Measurements from ENCODE around the gene S100A5.
"Not testable (repeated sequence)": the region's sequence is repeated elsewhere in the genome, so short reads cannot be mapped to it uniquely, and the experiment has no call there.

Gene S100A5

DNA sequence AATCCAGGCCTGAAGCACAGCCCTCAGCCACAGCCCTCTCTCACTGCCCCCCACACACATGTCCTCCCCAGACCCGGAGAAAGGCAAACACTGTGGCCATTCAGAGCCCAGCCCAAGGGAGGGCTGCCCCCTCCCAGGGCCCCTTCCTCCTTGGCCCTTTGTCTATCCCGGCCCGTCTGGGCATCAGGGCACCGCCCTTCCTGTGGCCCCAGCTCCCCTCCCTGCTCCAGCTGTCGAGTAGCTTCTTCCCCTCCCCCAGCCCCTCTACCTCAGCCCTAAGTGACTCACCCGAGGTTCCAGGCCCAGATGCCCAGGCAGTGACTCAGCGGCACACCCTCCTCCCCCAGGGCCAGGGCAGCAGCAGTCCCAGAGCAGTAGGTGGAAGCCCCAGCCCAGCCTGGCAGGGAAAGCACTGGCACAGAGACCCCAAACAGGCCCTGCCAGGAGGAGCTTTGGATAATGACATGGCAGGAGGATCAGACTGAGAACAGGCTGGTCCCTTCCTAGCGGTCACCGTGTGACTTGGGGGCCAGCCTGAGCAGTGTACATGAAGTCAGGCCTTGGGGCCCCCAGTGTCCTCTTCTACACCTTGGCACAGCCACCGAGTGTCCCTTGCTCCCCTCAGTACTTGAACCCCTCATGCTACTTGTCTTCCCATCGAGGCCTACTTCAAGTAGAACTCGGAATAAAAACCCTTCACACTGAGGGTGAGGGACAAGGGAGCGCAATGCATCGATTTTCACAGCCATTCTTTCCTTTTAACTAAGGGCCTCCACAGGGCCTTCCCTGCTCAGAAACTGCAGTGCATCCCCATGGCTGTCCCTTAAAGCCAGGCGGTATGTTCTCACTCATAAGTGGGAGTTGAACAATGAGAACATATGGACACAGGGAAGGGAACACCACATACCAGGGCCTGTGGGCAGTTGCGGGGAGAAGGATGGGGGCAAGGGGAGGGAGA lies 26.0 kb upstream of the S100A5 start:
- DNase-seq (ENCODE audit: low read depth in 2 of 2) = peak; percentile 65 to 81

DNA sequence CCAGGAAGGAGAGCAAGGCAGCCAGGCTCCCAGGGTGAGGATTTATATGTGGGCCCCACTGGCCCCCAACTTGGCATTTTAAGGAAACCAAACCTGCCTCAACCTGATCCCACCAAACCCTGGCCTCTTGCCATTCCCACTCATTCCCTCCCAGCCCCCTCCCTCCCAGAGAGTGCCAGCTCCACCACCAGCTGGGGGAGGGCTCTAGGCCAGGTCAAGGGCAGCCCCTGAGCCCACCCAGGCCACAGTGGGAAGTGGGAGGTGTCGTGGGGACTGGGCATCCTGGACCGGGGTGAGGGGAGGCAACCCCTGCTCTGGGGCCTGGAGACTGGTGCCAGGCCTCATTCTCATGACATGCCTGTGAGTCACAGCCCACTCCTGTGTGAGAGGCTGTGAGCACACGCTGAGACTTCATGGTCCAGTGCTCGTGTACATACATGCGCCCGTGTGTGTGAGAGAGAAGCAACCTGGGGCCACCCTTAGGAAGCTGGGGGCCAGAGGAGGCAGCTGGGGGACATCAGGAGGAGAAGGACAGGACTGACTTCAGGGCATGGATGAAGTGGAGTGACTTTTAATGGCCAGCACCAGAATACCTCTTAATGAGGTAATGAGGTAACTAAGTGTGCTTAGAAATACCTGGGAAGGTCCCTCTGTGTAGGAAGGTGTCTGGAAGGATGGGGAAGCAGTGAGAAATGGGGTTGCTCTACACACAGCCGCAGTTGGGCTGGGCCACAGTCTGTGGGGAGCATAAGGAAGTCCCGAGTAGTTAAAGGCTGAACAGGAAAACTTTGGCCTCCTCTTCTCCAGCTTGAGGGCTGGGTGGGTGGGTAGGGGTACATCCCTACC lies 25.0 kb upstream of the S100A5 start, which contains the start of gene S100A2:
TSS of gene S100A2 (minus strand) at position 316 of the 846 bp plus-strand sequence. CDS start 1,967 bp downstream, outside the sequence.
- DNase-seq (ENCODE audit: low read depth in 2 of 2) = peak in 1 of 2 donors; percentile 9

DNA sequence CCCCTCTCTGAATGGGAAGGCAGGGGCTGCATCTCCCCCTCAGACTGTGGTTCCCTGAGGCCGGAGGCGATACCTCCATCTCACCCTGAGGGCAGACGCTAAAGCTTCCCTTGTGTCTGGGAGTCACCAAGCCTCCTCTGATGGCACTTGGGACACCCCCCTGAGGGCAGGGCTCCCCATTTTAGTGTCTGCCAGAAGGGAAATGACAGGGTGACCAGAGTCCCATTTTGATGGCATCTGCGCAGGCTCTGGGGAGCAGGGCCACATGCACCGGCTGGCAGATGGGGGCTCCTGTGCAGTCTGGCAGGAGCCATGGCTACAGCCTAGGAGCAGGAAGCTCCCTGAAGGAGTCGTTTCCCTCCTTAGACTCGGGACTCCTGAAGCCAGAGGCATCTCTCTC lies 23.3 kb upstream of the S100A5 start:
- no peak for DNase-seq (ENCODE audit: low read depth in 2 of 2)

DNA sequence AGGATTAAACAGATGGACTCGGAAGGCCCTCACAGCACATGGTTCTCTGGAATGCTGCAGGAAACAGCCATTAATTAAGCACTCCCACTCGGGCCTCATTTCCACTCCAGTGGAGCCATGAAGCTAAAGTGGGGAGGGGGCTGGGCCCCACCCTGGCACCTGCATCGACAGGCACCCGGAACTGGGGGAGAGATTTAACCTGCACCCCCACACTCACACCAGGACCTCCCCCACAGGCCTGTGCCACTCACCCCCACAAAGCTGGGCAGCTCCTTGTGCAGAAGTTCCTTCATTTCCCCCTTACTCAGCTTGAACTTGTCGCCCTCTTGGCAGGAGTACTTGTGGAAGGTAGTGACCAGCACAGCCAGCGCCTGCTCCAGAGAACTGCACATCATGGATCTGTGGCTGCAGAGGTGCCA lies 22.8 kb upstream of the S100A5 start:
- DNase-seq (ENCODE audit: low read depth in 2 of 2) = no peak

DNA sequence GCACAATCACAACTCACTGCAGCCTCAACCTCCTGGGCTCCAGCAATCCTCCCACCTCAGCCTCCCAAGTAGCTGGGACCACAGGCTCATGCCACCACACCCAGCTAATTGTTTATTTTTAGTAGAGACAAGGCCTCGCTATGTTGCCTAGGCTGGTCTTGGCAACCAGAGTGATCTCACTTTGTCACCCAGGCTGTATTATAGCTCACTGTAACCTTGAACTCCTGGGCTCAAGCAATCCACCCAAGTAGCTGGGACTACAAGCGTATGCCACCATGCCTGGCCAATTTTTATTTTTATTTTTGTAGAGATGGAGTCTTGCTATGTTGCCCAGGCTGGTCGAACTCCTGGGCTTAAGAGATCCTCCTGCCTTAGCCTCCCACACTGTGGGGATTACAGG lies 21.3 kb upstream of the S100A5 start:
- DNase-seq (ENCODE audit: low read depth in 2 of 2) = not testable (repeated sequence)

DNA sequence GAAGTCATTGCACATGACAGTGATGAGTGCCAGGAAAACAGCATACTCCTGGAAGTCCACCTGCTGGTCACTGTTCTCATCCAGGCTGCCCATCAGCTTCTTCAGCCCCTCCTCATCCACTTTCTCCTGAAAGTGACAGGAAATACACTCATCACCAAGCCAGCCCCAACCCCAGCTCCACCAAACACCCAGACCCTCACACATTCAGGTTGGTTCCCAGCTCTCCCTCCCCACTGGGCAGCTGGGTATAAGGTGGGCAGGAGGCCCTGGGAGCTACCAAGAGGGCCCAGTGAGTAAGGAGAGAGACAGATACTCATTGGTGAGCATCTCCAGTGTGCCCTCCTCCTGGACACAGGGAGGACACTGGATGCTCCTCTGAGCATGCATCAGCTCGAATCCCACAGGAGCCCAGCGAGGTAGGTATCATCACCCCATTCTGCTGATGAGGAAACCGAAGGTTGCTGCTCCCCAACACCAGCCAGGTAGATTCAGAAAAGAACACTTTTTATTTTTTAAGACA lies 20.8 kb upstream of the S100A5 start:
- DNase-seq (ENCODE audit: low read depth in 2 of 2) = no peak

DNA sequence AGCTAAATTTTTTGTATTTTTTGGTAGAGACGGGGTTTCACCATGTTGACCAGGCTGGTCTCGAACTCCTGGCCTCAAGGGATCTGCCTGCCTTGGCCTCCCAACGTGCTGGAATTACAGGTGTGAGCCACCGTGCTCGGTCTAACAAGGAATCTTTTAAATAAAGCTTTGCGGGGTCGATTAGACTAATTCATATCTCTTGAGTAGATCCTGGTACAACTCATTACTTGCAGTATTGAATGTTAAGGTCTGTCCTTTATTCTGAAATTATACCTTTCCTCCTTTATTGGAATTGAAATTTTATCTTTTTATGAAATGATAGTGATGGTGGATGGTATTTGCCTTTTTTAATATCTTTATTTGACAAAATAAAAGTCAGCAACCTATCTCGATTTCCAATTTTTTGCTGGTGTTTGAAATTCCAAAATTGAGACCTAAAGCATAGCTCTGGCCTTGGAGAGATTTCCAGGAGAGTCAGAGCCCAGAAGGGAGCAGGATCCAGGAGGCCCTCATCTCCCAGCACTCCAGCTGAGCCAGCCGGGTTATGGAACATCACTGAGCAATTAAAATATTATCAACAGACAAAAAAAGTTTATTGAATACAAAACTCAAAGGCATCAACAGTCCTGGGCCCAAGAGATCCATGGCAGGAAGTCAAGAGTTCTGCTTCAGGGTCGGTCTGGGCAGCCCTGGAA lies 20.2 kb upstream of the S100A5 start:
- DNase-seq (ENCODE audit: low read depth in 2 of 2) = no peak

DNA sequence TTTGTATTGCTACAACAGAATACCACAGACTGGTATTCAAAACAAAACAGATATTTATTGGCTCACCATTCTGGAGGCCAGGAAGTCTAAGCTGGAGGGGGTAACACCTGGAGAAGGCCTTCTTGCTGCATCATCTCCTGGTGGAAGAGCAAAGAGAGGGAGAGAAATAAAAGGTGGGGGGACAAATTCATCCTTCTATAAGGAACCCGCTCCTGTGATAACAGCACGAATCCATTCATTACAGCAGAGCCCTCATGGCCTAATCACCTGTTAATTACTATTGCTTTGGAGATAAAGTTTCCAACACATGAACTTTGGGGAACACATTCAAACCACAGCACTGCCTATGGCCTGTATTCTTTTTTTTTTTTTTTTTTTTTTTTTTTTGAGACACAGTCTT lies 19.5 kb upstream of the S100A5 start:
- no peak for DNase-seq (ENCODE audit: low read depth in 2 of 2)

DNA sequence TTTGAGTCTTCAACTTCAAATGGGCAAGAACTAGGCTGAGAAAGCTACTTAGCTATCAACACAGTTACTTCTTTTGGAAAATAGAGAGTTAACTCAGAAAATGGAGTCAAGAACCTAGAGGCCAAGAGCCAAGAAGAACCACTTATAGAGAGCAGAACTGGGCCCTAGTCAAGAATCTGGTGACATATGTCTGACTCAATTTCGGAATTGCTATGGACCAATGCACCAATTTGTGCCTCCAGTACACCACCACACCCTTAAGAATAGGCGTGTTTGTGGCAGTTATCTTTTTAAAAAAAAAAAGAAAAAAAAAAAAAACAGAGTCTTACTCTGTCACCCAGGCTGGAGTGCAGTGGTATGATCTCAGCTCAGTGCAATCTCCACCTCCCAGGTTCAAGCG lies 17.1 kb upstream of the S100A5 start:
- no peak for DNase-seq (ENCODE audit: low read depth in 2 of 2)

DNA sequence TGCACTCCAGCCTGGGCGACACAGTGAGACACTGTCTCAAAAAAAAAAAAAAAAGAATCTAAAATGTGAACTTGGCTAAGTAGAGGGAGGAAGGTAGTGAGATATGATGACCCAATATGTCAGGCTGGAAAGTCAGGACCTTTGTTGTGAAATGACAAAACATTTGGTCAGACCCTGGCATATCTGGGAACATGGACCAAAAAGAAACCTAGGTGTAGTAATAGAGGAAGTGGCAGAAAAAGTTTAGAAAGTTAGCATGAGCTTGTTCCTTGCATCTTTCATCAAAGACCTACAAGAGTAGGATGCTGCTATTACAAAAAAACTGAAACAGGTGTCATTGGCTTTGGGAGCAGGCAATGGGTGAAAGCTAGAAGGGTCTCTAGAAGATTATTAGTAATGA lies 15.6 kb upstream of the S100A5 start:
- DNase-seq (ENCODE audit: low read depth in 2 of 2) = no peak

DNA sequence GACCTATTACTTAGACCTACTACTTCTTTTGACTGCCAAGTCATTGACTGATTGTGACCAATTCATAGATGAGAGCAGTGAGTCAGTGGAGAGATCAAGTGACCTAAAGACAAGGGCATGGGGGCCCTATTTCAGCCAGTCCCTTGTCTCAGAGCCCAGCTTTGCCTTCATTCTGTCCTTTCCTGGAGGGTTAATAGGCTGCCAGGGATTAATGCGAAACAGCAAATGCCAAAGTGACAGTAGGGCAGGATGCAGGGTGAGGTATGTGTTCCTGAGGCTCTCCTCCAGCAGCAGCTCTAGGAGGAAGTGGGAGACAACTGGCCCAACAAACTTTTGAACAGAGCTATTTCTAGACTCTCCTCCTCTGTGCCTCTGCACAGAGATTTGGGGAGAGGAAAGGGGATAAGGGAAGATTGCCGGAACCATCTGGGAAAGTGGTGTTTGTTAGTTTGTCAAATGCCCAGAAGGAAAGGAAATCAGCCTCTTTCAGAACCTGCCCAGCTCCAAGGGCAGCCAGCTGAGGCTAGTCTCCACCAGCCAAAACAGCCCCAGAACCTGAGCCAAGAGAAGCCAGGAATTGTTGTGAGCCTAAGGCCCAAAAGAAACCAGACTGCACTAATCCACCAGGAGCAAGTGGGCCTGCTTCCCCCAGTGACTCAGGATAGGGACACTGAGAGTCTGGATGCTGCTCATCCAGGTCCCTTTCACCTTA lies 13.3 kb upstream of the S100A5 start:
- no peak for DNase-seq (ENCODE audit: low read depth in 2 of 2)

DNA sequence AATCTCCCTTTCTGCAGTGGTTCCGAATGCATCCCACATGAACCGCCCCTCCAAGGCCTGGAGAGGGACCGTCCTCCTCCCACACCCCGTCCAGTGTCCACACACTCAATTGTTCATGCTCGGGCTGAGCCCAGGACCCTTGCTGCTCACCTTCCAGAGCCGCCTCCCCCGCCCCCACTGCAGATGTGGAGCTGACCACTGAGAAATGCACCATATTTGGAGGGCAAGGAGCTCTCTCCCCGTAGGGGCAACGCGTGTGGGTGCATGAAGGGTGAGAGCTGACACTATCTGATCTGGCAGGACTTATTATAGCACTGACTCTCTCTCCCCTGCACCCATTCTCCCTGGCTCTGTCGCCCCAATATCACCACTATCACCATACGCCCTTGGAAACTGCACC lies 12.4 kb upstream of the S100A5 start:
- no peak for DNase-seq (ENCODE audit: low read depth in 2 of 2)

DNA sequence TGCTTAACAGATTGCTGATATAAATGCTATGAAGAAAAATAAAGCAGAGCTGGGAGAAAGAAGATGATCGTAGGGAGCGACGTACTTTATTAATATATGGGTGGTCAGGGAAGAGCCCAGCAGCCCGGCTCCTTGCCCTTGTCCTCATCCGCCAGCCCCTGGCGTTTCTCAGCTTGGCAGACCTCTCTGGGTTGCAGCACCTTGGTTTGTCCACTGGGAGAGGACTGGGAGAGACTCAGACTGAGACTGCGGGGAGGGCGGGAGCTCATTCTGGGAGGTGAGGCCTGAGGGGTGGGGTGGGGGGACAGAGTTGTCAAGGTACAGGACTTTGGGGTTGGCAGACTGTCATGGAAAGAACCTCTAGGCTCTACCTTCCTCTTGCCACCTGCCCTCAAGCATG lies 11.6 kb upstream of the S100A5 start:
- DNase-seq (ENCODE audit: low read depth in 2 of 2) = no peak

DNA sequence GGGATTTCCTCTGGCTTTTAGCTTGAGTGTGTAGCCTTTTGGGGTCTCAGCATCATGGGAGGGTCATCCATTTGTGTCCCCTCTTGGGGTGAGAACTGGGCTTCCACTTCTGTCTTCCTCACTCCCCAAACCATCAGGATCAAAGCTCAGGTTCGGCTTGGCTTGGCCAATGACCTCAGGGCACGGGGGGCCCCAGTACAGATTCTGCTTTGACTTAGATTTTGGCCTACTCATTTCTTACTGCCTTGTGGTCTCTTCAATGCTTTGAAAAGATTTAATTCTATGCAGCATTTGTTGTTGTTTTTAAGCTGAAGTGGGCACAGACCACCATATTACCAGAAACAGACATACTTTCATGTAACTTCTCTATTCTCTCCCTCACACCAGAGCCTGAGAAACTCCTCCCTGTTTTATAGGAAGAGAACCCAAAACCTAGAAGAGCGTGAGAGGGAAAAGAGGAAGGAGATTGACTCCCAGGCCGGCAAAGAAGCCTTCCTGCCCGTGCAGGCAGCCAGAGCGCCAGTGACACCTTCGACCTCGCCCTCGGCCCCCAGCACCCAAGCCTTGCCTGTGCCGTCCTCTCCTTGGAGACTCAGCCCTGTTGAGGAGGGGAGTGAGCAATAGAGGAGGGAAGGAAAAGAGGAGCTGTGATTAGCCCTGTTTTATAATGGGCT lies 10.2 kb upstream of the S100A5 start:
- DNase-seq (ENCODE audit: low read depth in 2 of 2) = no peak

DNA sequence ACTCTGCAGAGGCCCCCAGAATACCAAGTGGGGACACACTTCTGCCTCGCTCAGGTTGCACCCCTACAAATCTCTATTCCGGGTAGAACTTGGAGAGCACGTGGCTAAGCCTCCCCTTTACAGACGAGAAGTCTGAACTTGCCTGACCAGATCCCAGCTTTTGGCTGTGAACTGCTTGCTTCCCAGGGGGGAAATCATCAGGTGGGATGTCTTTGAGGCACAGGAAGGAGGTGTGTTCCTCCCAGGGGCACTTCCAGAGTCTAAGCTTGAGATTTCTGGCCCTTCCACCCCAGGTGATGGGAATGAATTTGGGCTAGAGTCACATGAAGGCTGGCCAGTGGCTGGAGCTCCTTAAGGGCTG lies 9.6 kb upstream of the S100A5 start:
- DNase-seq (ENCODE audit: low read depth in 2 of 2) = no peak

DNA sequence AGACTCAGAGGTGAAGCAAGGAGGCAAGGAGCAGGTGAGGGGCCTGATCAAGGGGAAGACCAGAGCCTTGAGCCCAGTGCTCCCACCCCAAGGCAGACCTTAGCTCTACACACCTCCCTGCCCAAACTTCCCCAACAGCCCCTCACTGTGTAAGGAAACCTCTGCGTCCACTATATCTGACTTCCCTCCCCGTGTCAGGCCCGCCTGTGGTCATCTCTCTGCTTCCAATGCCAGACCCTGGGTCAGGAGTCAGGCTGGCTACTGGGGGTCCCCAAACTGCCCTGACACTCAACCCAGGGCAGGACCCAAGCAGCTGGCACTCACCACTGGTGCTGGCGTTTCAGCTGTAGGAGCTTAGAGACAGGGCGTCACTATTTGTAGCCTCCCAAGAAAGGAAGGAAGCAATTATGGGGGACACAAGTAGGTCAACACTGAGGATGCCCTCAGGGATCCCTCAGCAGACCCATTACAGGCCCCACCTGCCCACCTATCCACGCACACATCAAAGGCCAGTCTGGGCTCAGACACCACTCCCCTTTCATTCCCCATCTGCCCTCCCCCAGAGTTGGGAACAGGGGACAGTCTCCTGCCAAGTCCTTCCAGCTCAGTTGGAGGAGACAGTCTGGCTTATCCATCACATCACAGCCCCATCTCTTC lies 9.1 kb upstream of the S100A5 start:
- no peak for DNase-seq (ENCODE audit: low read depth in 2 of 2)

DNA sequence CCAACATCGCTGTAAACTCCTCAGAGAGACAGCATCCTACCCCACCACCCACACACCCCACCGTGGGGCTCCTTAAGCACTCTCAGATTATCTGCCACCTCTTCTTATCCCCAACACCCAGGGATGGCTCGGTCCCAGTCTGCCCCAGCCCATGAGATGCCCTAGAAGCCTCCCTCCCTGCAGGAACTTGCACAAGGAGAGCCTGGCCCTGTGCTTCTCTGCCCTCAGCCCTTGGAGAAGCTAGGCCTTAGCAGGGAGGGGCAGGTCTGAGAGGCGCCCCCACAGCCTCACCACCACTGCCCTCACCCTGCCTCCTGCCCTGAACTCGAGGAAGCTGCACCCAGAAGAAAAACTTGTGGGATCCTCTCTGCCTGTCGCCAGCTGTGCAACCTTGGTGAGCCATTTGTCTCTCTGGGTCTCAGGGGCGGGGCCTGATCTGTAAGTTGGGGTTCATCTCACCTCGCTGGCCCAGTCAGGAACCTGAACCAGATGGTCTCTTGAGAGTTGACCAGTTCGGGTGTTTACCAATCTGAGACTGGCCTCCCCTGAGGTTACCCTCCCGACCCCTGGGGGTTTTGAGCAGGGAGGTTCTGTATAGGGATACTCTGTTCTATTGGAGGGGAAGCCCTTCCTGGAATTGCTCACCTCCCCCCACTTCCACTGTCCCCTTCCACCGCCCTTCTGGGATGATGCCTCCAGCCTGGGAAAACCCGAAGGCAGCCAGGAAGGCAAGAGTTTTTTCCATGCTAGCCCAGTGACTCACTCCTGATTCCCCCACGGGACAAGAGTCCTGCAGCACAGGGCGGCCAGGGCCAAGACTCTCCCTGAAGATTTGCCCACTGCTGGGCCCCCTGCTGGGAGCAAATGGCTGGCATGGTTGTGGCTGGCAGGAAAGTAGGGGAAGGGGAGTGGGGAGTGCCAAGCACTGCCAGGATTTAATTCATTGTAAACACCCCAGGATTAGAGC lies 8.3 kb upstream of the S100A5 start, which contains the start of gene S100A3:
TSS of gene S100A3 (minus strand) at position 537 of the 967 bp plus-strand sequence. CDS start 773 bp downstream, outside the sequence.
- no peak for DNase-seq (ENCODE audit: low read depth in 2 of 2)

Data from stimulated activated CD8-positive, alpha-beta memory T cell treated with anti-CD3 and anti-CD28 coated beads, Interleukin-2, amount 100 ng/mL, for 1 hour (primary cell).